Activated naive CD8-positive, alpha-beta T cell treated with anti-CD3 and anti-CD28 coated beads, Interleukin-2, amount 10 ng/mL, durations not matched to agents 7 days and 5 days (primary cell): ENCODE results near the gene CDK6. TPM values are rescaled to one million over a fixed set of nuclear protein-coding genes. Genes with fewer than 3 reads are reported as not detected.

ENCODE experiments used
- ATAC-seq: fragments of 150-1000 bp; cut with Tn5 transposase; one replicate; pipeline ENCODE4 v1.10.0; 2021; ENCODE audit warnings: low read depth, moderate library complexity
- POLR2A ChIA-PET: fragments of 350-600 bp; sonication (Branson Sonifier 250); formaldehyde crosslinking; loops from one replicate; lab custom pipeline; 2021; ENCODE audit warnings: antibody characterized with exemption; lab: Charles Lee
- DNase-seq: peaks from one replicate; pipeline ENCODE4 v3.0.0; 2021
- H3K27ac Mint-ChIP-seq: one replicate; pipeline ENCODE4 v1.8.0; 2022; ENCODE audit warnings: mild to moderate bottlenecking, mixed read lengths
- H3K27me3 Mint-ChIP-seq: one replicate; pipeline ENCODE4 v1.8.0; 2022; ENCODE audit warnings: mild to moderate bottlenecking, moderate library complexity, mixed read lengths
- H3K36me3 Mint-ChIP-seq: one replicate; pipeline ENCODE4 v1.8.0; 2021; ENCODE audit warnings: mild to moderate bottlenecking, mixed read lengths
- H3K4me1 Mint-ChIP-seq: one replicate; pipeline ENCODE4 v1.8.0; 2021; ENCODE audit warnings: mixed read lengths
- H3K4me3 Mint-ChIP-seq: one replicate; pipeline ENCODE4 v1.8.0; 2022; ENCODE audit warnings: mild to moderate bottlenecking, moderate library complexity, mixed read lengths
- H3K9me3 Mint-ChIP-seq: one replicate; pipeline ENCODE4 v1.8.0; 2021; ENCODE audit warnings: mixed read lengths
- total RNA-seq, 2 experiments: library from RNA; stranded (reverse); gene quantifications; one replicate each; pipeline ENCODE4 v1.2.3, GENCODE V29; 2021

CDK6 gene
- total RNA-seq, 2 experiments from 2014 or later, result 98.6 to 99.8 TPM

- Mint-ChIP-seq H3K4me1 (peaks cover 2% of the 10 kb centered on the region), H3K36me3 (peaks cover 4% of the 10 kb centered on the region), H3K27me3 (no peaks in the 10 kb centered on the region), H3K9me3 (no peaks in the 10 kb centered on the region), H3K4me3 (no peak overlapping the region), H3K27ac (no peak overlapping the region)
- DNase-seq, result no peak
- ATAC-seq, result no peak
- POLR2A ChIA-PET, result interaction anchor here (0.8 kb wide), 1 partner anchor 13 kb away, joined by 3 read pairs; the partner anchor contains the start of gene FAM133B
Measured at GRCh38 chr7:92602352-92603088, 233.9 kb downstream of the CDK6 start.

GRCh38 chr7:92598310-92598981 is 237.9 kb downstream of the CDK6 start:
- no peaks in the 10 kb centered on the region for H3K9me3 Mint-ChIP-seq
- no peak for DNase-seq
- no peak overlapping the region for H3K27ac Mint-ChIP-seq
- POLR2A ChIA-PET, result interaction anchor here (1.0 to 1.3 kb wide), 2 partner anchors 8 to 98 kb away, joined by 4 to 7 read pairs; partner anchors contain the start of gene FAM133B
- no peak overlapping the region for H3K4me3 Mint-ChIP-seq
- H3K27me3 Mint-ChIP-seq, result peaks cover 7% of the 10 kb centered on the region
- peak; percentile 78 for ATAC-seq
- no peaks in the 10 kb centered on the region for H3K36me3 Mint-ChIP-seq
- no peaks in the 10 kb centered on the region for H3K4me1 Mint-ChIP-seq

GRCh38 chr7:92595281-92595680 is 241.1 kb downstream of the CDK6 start:
- H3K4me1 Mint-ChIP-seq, result peaks cover 4% of the 10 kb centered on the region
- H3K9me3 Mint-ChIP-seq, result no peaks in the 10 kb centered on the region
- no peak overlapping the region for H3K27ac Mint-ChIP-seq
- peaks cover 19% of the 10 kb centered on the region for H3K27me3 Mint-ChIP-seq
- ATAC-seq, result no peak
- H3K36me3 Mint-ChIP-seq, result no peaks in the 10 kb centered on the region
- POLR2A ChIA-PET, result interaction anchor here (0.7 kb wide), 1 partner anchor 25 kb away, joined by 7 read pairs; no protein-coding TSS in a partner anchor
- no peak for DNase-seq
- H3K4me3 Mint-ChIP-seq, result no peak overlapping the region

- Mint-ChIP-seq H3K4me1 (peaks cover 4% of the 10 kb centered on the region), H3K36me3 (no peaks in the 10 kb centered on the region), H3K4me3 (no peak overlapping the region), H3K27me3 (peaks cover 19% of the 10 kb centered on the region), H3K9me3 (no peaks in the 10 kb centered on the region), H3K27ac (no peak overlapping the region)
- ATAC-seq, result no peak
- POLR2A ChIA-PET, result no interaction called here
- DNase-seq, result no peak
Measured at GRCh38 chr7:92594746-92595145, 241.6 kb downstream of the CDK6 start.

GRCh38 chr7:92590711-92591310 is 245.6 kb downstream of the CDK6 start:
- ATAC-seq (no peak), DNase-seq (no peak)
- Mint-ChIP-seq H3K9me3 (no peaks in the 10 kb centered on the region), H3K4me3 (peak overlapping the region; percentile 61), H3K27me3 (peaks cover 19% of the 10 kb centered on the region), H3K4me1 (peaks cover 26% of the 10 kb centered on the region), H3K36me3 (peaks cover 4% of the 10 kb centered on the region), H3K27ac (no peak overlapping the region)
- POLR2A ChIA-PET, result interaction anchor here (0.6 to 2.7 kb wide), 9 partner anchors 8 to 713 kb away, joined by 3 to 13 read pairs (median 4); partner anchors contain the start of genes PEX1 and RBM48

- peak overlapping the region; percentile 91 for H3K4me3 Mint-ChIP-seq
Measured at GRCh38 chr7:92589056-92589455, 247.3 kb downstream of the CDK6 start.

GRCh38 chr7:92588561-92588960 is 247.8 kb downstream of the CDK6 start:
- Mint-ChIP-seq H3K4me3 (peak overlapping the region; percentile 91), H3K27ac (peak overlapping the region; percentile 18), H3K9me3 (peaks cover 4% of the 10 kb centered on the region), H3K4me1 (peaks cover 36% of the 10 kb centered on the region), H3K36me3 (peaks cover 15% of the 10 kb centered on the region), H3K27me3 (peaks cover 13% of the 10 kb centered on the region)
- DNase-seq (no peak), ATAC-seq (no peak)
- POLR2A ChIA-PET, result interaction anchor here (1.5 to 2.7 kb wide), 2 partner anchors 60 to 140 kb away, joined by 3 to 13 read pairs; partner anchors contain the start of genes PEX1 and RBM48

More at GRCh38 chr7:92589056-92589455, 247.3 kb downstream of the CDK6 start:
- peak overlapping the region; percentile 91 for H3K27ac Mint-ChIP-seq
- peaks cover 4% of the 10 kb centered on the region for H3K9me3 Mint-ChIP-seq
- H3K27me3 Mint-ChIP-seq, result peaks cover 15% of the 10 kb centered on the region
- POLR2A ChIA-PET, result interaction anchor here (1.4 to 2.7 kb wide), 3 partner anchors 60 to 141 kb away, joined by 3 to 13 read pairs (median 3); partner anchors contain the start of genes PEX1 and RBM48
- peaks cover 13% of the 10 kb centered on the region for H3K36me3 Mint-ChIP-seq
- peaks cover 36% of the 10 kb centered on the region for H3K4me1 Mint-ChIP-seq
- ATAC-seq (no peak), DNase-seq (no peak)

- H3K9me3 Mint-ChIP-seq, result peaks cover 4% of the 10 kb centered on the region
- peaks cover 5% of the 10 kb centered on the region for H3K27me3 Mint-ChIP-seq
- POLR2A ChIA-PET, result no interaction called here
- peaks cover 21% of the 10 kb centered on the region for H3K36me3 Mint-ChIP-seq
- ATAC-seq (no peak), DNase-seq (no peak)
- peak overlapping the region; percentile 32 for H3K4me3 Mint-ChIP-seq
- peaks cover 38% of the 10 kb centered on the region for H3K4me1 Mint-ChIP-seq
- no peak overlapping the region for H3K27ac Mint-ChIP-seq
Measured at GRCh38 chr7:92586841-92587240, 249.5 kb downstream of the CDK6 start.

- peak overlapping the region; percentile 0 for H3K4me3 Mint-ChIP-seq
- POLR2A ChIA-PET, result no interaction called here
Measured at GRCh38 chr7:92586403-92586802, 250.0 kb downstream of the CDK6 start.

GRCh38 chr7:92584953-92585352 is 251.4 kb downstream of the CDK6 start:
- POLR2A ChIA-PET, result interaction anchor here (1.5 kb wide), 1 partner anchor 11 kb away, joined by 5 read pairs; no protein-coding TSS in a partner anchor
- Mint-ChIP-seq H3K9me3 (peaks cover 4% of the 10 kb centered on the region), H3K27ac (peak overlapping the region; percentile 63), H3K4me3 (peak overlapping the region; percentile 32), H3K4me1 (peaks cover 35% of the 10 kb centered on the region), H3K27me3 (no peaks in the 10 kb centered on the region), H3K36me3 (peaks cover 27% of the 10 kb centered on the region)
- ATAC-seq (peak; percentile 5), DNase-seq (no peak)

More at GRCh38 chr7:92586403-92586802, 250.0 kb downstream of the CDK6 start:
- DNase-seq (no peak), ATAC-seq (no peak)
- Mint-ChIP-seq H3K9me3 (peaks cover 4% of the 10 kb centered on the region), H3K36me3 (peaks cover 21% of the 10 kb centered on the region), H3K4me1 (peaks cover 38% of the 10 kb centered on the region), H3K27ac (peak overlapping the region; percentile 15), H3K27me3 (peaks cover 1% of the 10 kb centered on the region)

- Mint-ChIP-seq H3K4me3 (no peak overlapping the region), H3K9me3 (peaks cover 4% of the 10 kb centered on the region), H3K4me1 (peaks cover 22% of the 10 kb centered on the region), H3K27me3 (no peaks in the 10 kb centered on the region), H3K36me3 (peaks cover 27% of the 10 kb centered on the region), H3K27ac (no peak overlapping the region)
- POLR2A ChIA-PET, result no interaction called here
- no peak for DNase-seq
- ATAC-seq, result no peak
Measured at GRCh38 chr7:92582948-92583347, 253.4 kb downstream of the CDK6 start.

- peaks cover 4% of the 10 kb centered on the region for H3K4me1 Mint-ChIP-seq
- POLR2A ChIA-PET, result interaction anchor here (1.0 to 1.3 kb wide), 2 partner anchors 14 to 48 kb away, joined by 3 read pairs; partner anchors contain the start of genes FAM133B, PEX1 and RBM48
- H3K27ac Mint-ChIP-seq, result no peak overlapping the region
- peaks cover 31% of the 10 kb centered on the region for H3K36me3 Mint-ChIP-seq
- H3K9me3 Mint-ChIP-seq, result no peaks in the 10 kb centered on the region
- ATAC-seq (no peak), DNase-seq (no peak)
- H3K27me3 Mint-ChIP-seq, result no peaks in the 10 kb centered on the region
- no peak overlapping the region for H3K4me3 Mint-ChIP-seq
Measured at GRCh38 chr7:92576296-92576695, 260.1 kb downstream of the CDK6 start.

GRCh38 chr7:92569137-92569536 is 267.2 kb downstream of the CDK6 start:
- no peaks in the 10 kb centered on the region for H3K27me3 Mint-ChIP-seq
- peaks cover 18% of the 10 kb centered on the region for H3K36me3 Mint-ChIP-seq
- ATAC-seq (no peak), DNase-seq (no peak)
- no peaks in the 10 kb centered on the region for H3K9me3 Mint-ChIP-seq
- peaks cover 2% of the 10 kb centered on the region for H3K4me1 Mint-ChIP-seq
- POLR2A ChIA-PET, result no interaction called here
- H3K4me3 Mint-ChIP-seq, result no peak overlapping the region
- H3K27ac Mint-ChIP-seq, result peak overlapping the region; percentile 38
